A673 (cell line): Measurements from ENCODE around the gene WNT7A.

ENCODE experiments used
- EZH2 ChIP-seq: fragments of 200-600 bp; sonication (generic); IDR thresholded peaks from 2 replicates; pipeline ENCODE4 v1.6.1; 2017; ENCODE audit warnings: borderline replicate concordance, low read depth, mild to moderate bottlenecking, mixed read lengths, antibody characterized with exemption, low read length; ENCODE audit not compliant: poor library complexity, severe bottlenecking
- TF ChIP-seq, protein P1 (sequence below): fragments of 300-800, 200-600 bp; sonication (generic); conservative IDR thresholded peaks from 2 replicates; pipeline ENCODE4 v1.5.1; 2017; ENCODE audit warnings: low read depth, mild to moderate bottlenecking, antibody characterized with exemption, low read length, moderate library complexity, mixed read lengths

DNA sequence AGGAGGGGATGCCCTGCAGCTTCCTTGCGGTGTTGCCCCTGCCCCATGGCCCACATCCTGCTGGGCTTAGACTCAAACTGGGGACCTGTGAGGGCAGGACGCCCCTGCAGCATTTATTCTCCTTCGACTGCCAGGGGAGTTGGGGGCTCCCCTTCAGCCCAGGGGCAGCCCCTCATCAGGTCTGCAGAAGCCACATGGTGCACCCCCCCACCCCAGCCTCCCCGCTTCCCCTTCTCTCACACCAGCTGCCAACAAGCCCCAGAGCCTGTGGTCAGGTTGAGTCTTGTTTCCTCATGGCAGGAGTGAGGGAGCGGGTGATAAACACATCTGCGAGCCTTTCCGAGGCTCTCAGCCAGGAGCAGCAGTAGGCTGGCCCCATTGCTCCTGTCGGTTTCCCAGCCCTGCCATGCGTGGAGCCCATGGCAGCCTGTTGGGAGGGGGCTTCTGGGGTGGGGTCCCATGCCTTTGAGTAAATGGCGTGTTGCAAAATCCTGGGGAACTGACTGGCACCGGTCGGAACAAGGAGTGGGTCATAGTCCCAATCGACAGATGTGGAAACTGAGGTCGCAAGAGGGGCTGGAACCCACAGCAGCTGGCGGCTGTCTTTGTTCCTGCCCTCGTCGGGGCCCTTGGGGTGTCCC, 27.8 kb downstream of the WNT7A start:
- TF ChIP-seq EZH2, result no peak
- TF ChIP-seq, protein P1, sequence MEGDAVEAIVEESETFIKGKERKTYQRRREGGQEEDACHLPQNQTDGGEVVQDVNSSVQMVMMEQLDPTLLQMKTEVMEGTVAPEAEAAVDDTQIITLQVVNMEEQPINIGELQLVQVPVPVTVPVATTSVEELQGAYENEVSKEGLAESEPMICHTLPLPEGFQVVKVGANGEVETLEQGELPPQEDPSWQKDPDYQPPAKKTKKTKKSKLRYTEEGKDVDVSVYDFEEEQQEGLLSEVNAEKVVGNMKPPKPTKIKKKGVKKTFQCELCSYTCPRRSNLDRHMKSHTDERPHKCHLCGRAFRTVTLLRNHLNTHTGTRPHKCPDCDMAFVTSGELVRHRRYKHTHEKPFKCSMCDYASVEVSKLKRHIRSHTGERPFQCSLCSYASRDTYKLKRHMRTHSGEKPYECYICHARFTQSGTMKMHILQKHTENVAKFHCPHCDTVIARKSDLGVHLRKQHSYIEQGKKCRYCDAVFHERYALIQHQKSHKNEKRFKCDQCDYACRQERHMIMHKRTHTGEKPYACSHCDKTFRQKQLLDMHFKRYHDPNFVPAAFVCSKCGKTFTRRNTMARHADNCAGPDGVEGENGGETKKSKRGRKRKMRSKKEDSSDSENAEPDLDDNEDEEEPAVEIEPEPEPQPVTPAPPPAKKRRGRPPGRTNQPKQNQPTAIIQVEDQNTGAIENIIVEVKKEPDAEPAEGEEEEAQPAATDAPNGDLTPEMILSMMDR, result no peak
